Mesenchymal stem cell (in vitro differentiated cells and primary cell): Measurements from ENCODE around the gene FABP1.

Source experiments
- DNase-seq: peaks from one replicate; pipeline ENCODE4 v3.0.0-alpha.2; 2013
- H2AFZ ChIP-seq: one replicate; pipeline ENCODE4 v1.6.1; 2013; ENCODE audit warnings: low read depth, mild to moderate bottlenecking, control low read depth, inconsistent platforms, low read length, moderate library complexity
- H2AK5ac ChIP-seq: 2 replicates; pipeline ENCODE4 v1.6.1; 2013; ENCODE audit warnings: low read length, moderate library complexity, mild to moderate bottlenecking, inconsistent platforms; ENCODE audit not compliant: severe bottlenecking
- H2BK120ac ChIP-seq: one replicate; pipeline ENCODE4 v1.6.1; 2013; ENCODE audit warnings: low read depth, mild to moderate bottlenecking, inconsistent platforms, low read length, moderate library complexity
- H2BK12ac ChIP-seq, 2 experiments: one replicate each; pipeline ENCODE4 v1.6.1; 2013; ENCODE audit warnings: inconsistent platforms in 2 of 2, low read length in 2 of 2, mild to moderate bottlenecking in 2 of 2, moderate library complexity in 2 of 2, control low read depth in 1 of 2
- H2BK15ac ChIP-seq: one replicate; pipeline ENCODE4 v1.6.1; 2013; ENCODE audit warnings: mild to moderate bottlenecking, low read depth, inconsistent platforms; ENCODE audit not compliant: poor library complexity, severe bottlenecking
- H2BK5ac ChIP-seq: 2 replicates; pipeline ENCODE4 v1.6.1; 2013; ENCODE audit warnings: low read depth, mild to moderate bottlenecking, low read length, control low read depth, inconsistent platforms; ENCODE audit not compliant: poor library complexity, severe bottlenecking
- H3K14ac ChIP-seq, 2 experiments: one replicate each; pipeline ENCODE4 v1.6.1; 2013; ENCODE audit warnings: inconsistent platforms in 2 of 2, low read length in 2 of 2, control low read depth in 1 of 2, mild to moderate bottlenecking in 1 of 2, moderate library complexity in 1 of 2
- H3K18ac ChIP-seq, 2 experiments: one replicate each; pipeline ENCODE4 v1.6.1; 2013; ENCODE audit warnings: inconsistent platforms in 2 of 2, low read length in 2 of 2, control low read depth in 1 of 2, low read depth in 1 of 2, mild to moderate bottlenecking in 1 of 2
- H3K23ac ChIP-seq, 2 experiments: one replicate each; pipeline ENCODE4 v1.6.1; 2013; ENCODE audit warnings: inconsistent platforms in 2 of 2, low read length in 2 of 2, mild to moderate bottlenecking in 2 of 2, moderate library complexity in 2 of 2, control low read depth in 1 of 2
- H3K27ac ChIP-seq: 2 replicates; pipeline ENCODE4 v1.5.1; 2013; ENCODE audit warnings: mild to moderate bottlenecking, moderate library complexity, low read length, control low read depth, inconsistent platforms; ENCODE audit not compliant: poor library complexity, severe bottlenecking
- H3K27me3 ChIP-seq, 2 experiments: 2 replicates each; pipeline versions ENCODE4 v1.6.1 to v1.7.0; 2013; ENCODE audit warnings: low read length in 2 of 2, mild to moderate bottlenecking in 2 of 2, moderate library complexity in 2 of 2, control low read depth in 1 of 2, inconsistent platforms in 1 of 2; ENCODE audit not compliant: control insufficient read depth in 1 of 2, insufficient read depth in 1 of 2
- H3K36me3 ChIP-seq, 2 experiments: 2 replicates each; pipeline versions ENCODE4 v1.6.1 to v1.7.0; 2013; ENCODE audit warnings: low read length in 2 of 2, control low read depth in 1 of 2, inconsistent platforms in 1 of 2, low read depth in 1 of 2, mild to moderate bottlenecking in 1 of 2; ENCODE audit not compliant: insufficient read depth in 2 of 2, control insufficient read depth in 1 of 2
- H3K4ac ChIP-seq, 2 experiments: one replicate each; pipeline ENCODE4 v1.6.1; 2013; ENCODE audit warnings: inconsistent platforms in 2 of 2, low read length in 2 of 2, mild to moderate bottlenecking in 2 of 2, moderate library complexity in 2 of 2, control low read depth in 1 of 2, low read depth in 1 of 2
- H3K4me1 ChIP-seq: 2 replicates; pipeline ENCODE4 v1.6.1; 2013; ENCODE audit warnings: low read depth, low read length, control low read depth; ENCODE audit not compliant: control insufficient read depth, insufficient read depth
- H3K4me2 ChIP-seq: 2 replicates; pipeline ENCODE4 v1.6.1; 2013; ENCODE audit warnings: low read length, mild to moderate bottlenecking, inconsistent platforms; ENCODE audit not compliant: poor library complexity, severe bottlenecking
- H3K4me3 ChIP-seq, 2 experiments: 2 replicates each; pipeline versions ENCODE4 v1.5.1 to v1.7.0; 2013; ENCODE audit warnings: low read length in 2 of 2, mild to moderate bottlenecking in 2 of 2, control low read depth in 1 of 2, low read depth in 1 of 2; ENCODE audit not compliant: insufficient read depth in 1 of 2
- H3K79me1 ChIP-seq: replicated peaks from 2 replicates; pipeline ENCODE4 v1.6.1; 2013; ENCODE audit warnings: mild to moderate bottlenecking, control low read depth, low read length, inconsistent platforms; ENCODE audit not compliant: poor library complexity, severe bottlenecking
- H3K9ac ChIP-seq: 2 replicates; pipeline ENCODE4 v1.7.0; 2013; ENCODE audit warnings: mild to moderate bottlenecking, low read length, moderate library complexity
- H3K9me3 ChIP-seq: 2 replicates; pipeline ENCODE4 v1.7.0; 2013; ENCODE audit warnings: mild to moderate bottlenecking, low read length; ENCODE audit not compliant: control insufficient read depth
- H4K8ac ChIP-seq: one replicate; pipeline ENCODE4 v1.6.1; 2013; ENCODE audit warnings: inconsistent platforms, mild to moderate bottlenecking, low read length, moderate library complexity
- H4K91ac ChIP-seq: one replicate; pipeline ENCODE4 v1.6.1; 2013; ENCODE audit warnings: mild to moderate bottlenecking, low read length, inconsistent platforms
- WGBS: methylation state at CpG from one replicate; pipeline ENCODE4 v1.1.7; 2013; ENCODE audit warnings: mixed read lengths; 5-methylcytosine and 5-hydroxymethylcytosine counted together

FABP1 gene

DNA sequence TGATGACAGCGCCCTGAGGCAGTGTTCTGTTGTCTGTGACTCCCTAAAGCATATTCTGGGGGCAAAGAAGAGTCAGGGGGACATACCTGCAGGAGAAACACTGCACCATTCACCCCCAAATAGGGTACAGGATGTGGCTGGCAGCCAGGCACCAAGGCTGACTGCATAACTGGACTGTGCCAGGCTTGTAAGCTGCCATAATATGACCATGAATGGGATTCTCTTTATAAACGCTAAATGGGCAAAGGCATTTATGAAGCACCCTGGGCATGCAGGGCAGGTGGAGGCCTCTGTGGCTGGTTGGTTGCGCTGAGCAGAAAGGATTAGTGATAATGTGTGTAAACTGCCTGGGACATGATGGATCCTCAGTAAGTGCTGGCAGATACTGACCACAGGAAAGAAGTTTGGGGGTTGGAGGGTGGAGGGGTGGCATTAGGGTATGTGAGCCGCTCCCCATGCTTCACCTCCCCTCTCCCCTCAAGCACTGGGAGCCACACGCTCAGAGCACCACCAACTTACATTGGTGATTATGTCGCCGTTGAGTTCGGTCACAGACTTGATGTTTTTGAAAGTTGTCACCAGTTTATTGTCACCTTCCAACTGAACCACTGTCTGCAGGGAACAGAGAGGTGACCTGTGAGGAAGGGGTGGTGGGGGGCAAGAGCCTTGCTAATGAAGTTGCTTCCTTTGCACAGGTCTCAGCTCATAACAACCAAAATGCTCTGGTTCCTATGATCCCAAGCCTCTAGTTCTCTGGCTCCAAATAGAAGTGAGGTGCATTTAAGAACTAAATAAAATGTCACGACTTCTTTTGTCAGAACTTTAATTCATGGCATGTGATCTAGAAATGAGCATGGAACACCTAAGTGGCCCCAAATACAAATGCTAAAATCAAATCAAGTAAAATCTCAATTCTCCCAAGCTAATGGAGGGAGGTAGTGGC lies 3.6 kb downstream of the FABP1 start:
- Histone ChIP-seq H3K23ac (no peak overlapping the region), H3K27me3 (peaks cover 21 to 69% of the 10 kb centered on the region in 2 experiments), H3K18ac (no peak overlapping the region), H2BK12ac (no peak overlapping the region), H2AK5ac (no peak overlapping the region), H3K27ac (no peak overlapping the region), H2AFZ (no peak overlapping the region), H3K4me1 (no peaks in the 10 kb centered on the region), H4K8ac (no peak overlapping the region), H3K14ac (no peak overlapping the region), H2BK5ac (no peak overlapping the region), H3K79me1 (no peaks in the 10 kb centered on the region), H2BK120ac (no peak overlapping the region), H2BK15ac (no peak overlapping the region), H3K9me3 (no peaks in the 10 kb centered on the region), H3K36me3 (no peaks in the 10 kb centered on the region), H3K4ac (no peak overlapping the region), H3K9ac (no peak overlapping the region), H4K91ac (no peak overlapping the region), H3K4me2 (no peak overlapping the region), H3K4me3 (no peak overlapping the region)
- 73% methylated on average over 8 of the region's 9 CpGs for WGBS
- no peak for DNase-seq

DNA sequence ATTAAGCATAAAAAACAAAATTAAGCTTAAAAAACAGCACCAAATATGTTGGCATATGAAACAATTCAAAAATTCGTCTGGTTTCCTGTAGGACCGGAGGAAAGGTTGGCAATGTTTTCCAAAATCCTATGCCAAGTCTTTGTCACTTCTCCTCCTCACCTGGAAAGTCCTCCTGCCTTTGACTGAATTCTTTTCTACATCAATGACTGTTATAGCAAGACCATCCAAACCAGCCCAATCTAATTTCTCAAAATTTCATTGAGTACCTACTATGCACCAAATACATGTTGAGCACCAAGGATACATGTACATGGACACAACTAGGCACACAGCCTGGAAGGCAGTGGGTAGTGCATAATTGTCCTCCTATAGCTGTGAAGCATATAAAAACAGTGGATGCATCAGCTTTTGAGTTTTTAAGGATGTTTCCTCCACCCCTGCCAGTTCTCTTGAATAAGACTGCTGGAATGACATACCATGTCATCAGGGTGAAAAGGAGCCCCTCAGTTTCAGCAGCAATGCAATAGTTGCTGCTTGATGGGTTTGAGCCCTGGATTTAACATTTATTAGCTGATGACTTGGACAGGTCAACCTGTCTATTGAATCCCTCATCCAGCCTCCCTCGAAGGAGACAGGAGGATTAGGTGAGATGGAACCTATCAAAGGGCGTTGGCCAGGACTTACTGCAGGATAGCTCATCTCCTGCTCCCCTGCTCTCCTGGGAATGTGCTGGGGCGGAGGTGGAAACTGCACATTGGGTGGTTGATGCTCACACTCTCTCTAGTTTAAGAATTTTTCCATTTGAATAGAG lies 4.5 kb downstream of the FABP1 start:
- Histone ChIP-seq H2BK120ac (no peak overlapping the region), H2BK5ac (no peak overlapping the region), H3K27ac (no peak overlapping the region), H3K79me1 (no peaks in the 10 kb centered on the region), H4K8ac (no peak overlapping the region), H3K18ac (no peak overlapping the region), H3K27me3 (peaks cover 21 to 67% of the 10 kb centered on the region in 2 experiments), H2BK15ac (no peak overlapping the region), H2BK12ac (no peak overlapping the region), H3K4me2 (no peak overlapping the region), H3K14ac (no peak overlapping the region), H4K91ac (no peak overlapping the region), H3K4ac (no peak overlapping the region), H2AFZ (no peak overlapping the region), H3K9me3 (no peaks in the 10 kb centered on the region), H3K4me3 (no peak overlapping the region), H3K23ac (no peak overlapping the region), H3K36me3 (no peaks in the 10 kb centered on the region), H3K4me1 (no peaks in the 10 kb centered on the region), H3K9ac (no peak overlapping the region), H2AK5ac (no peak overlapping the region)
- no peak for DNase-seq
- WGBS, result 45% methylated on average over 4 of the region's 5 CpGs

DNA sequence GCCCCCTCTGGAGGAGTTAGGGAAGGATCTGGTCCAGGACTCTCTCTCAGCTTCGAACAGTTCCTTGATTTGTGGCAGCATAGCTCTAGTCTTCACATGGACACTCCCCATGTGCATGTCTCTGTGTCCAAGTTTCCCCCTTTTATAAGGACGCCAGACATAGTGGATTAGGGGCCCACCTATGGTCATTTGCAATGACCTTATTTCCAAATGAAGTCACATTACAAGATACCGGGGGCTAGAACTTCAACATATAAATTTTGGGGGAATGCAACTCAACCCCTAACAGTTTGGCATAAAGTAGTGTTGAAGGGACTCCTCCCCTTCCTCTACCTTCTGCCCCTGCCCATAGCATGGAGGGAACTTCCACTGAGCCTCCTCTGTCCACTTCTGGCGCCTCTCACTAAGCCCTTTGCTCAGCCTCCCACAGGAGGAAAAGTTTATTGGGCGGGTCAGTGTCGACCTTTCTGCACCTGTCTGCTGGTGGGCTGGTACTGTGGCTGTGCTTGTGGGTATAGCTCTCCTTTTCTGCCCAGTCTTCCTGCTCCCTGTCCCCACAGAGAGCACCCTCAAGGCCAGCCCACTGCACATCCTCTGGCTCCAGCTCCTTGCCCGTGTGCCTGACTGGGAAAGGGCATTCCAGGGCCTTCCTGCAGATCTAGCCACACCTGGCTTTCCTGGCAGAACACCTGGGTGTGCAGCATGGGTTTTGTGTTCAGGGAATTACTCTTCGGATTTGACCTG lies 5.5 kb downstream of the FABP1 start:
- no peak for DNase-seq
- Histone ChIP-seq H3K36me3 (no peaks in the 10 kb centered on the region), H4K8ac (no peak overlapping the region), H3K79me1 (no peaks in the 10 kb centered on the region), H2BK15ac (no peak overlapping the region), H3K9ac (no peak overlapping the region), H3K18ac (no peak overlapping the region), H2BK120ac (no peak overlapping the region), H3K23ac (no peak overlapping the region), H3K4me2 (no peak overlapping the region), H2AFZ (no peak overlapping the region), H3K9me3 (no peaks in the 10 kb centered on the region), H3K27ac (no peak overlapping the region), H3K4me1 (no peaks in the 10 kb centered on the region), H2BK12ac (no peak overlapping the region), H3K4ac (no peak overlapping the region), H3K27me3 (peaks cover 13 to 67% of the 10 kb centered on the region in 2 experiments), H3K4me3 (no peak overlapping the region), H2AK5ac (no peak overlapping the region), H2BK5ac (no peak overlapping the region), H4K91ac (no peak overlapping the region), H3K14ac (no peak overlapping the region)
- WGBS, result 77% methylated on average over 8 of the region's 8 CpGs
